ENCODE results near the gene MTF2.

GRCh38 chr1:93078638-93078985 is 471 bp upstream of the MTF2 start:
- TF ChIP-seq GATA3 (IDR thresholded peaks at IDR 0.05; ENCODE audit: low read depth, low read length): no peak
- no peak for TF ChIP-seq GATA2 (IDR thresholded peaks at IDR 0.05; ENCODE audit: low read depth, low read length)
